ENCODE measurements around the gene FEN1.

FEN1 gene

GRCh38 chr11:61775606-61776554 is 16.8 kb upstream of the FEN1 start:
- no peak for DNase-seq (ENCODE audit: low read depth in 1 of 2, low spot score in 1 of 2)

GRCh38 chr11:61776561-61777075 is 16.1 kb upstream of the FEN1 start:
- DNase-seq (ENCODE audit: low read depth in 1 of 2, low spot score in 1 of 2): peak in 1 of 2 donors; percentile 44

DNA sequence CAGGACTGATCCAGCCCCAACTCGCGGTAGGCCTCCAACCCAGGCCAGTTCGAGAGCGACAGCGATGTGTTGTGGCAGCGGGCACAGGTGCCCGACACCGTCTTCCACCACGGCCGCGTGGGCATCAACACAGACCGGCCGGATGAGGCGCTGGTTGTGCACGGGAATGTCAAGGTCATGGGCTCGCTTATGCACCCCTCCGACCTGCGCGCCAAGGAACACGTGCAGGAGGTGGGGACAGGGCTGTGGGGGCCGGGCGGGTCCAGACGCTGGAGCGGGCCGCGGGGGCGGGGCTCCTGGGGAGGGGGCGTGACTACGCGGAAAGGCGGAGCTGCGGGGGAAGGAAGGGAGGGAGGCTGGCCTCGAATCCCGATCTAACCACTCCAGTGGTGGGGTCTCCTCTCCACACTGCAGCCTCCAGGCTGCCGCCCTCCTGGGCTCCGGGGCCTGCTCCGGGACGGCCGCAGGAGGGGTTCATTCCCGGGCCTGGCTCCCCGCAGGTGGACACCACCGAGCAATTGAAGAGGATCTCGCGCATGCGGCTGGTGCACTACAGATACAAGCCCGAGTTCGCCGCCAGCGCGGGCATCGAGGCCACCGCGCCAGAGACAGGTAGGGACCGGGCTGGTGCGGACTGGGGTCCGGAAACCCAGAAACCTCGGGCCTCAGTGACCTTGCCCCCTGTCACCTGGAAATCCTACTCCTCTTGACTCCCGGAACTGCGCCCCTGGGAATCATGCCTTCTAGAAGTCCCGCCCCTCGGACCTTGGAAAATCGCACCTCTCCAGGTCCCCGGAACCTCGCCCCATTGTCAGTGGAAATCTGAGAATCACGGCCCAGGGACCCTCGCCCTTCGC is 15.2 kb upstream of the FEN1 start:
- peak; percentile 38 to 60 for DNase-seq (ENCODE audit: low read depth in 1 of 2, low spot score in 1 of 2)

DNA sequence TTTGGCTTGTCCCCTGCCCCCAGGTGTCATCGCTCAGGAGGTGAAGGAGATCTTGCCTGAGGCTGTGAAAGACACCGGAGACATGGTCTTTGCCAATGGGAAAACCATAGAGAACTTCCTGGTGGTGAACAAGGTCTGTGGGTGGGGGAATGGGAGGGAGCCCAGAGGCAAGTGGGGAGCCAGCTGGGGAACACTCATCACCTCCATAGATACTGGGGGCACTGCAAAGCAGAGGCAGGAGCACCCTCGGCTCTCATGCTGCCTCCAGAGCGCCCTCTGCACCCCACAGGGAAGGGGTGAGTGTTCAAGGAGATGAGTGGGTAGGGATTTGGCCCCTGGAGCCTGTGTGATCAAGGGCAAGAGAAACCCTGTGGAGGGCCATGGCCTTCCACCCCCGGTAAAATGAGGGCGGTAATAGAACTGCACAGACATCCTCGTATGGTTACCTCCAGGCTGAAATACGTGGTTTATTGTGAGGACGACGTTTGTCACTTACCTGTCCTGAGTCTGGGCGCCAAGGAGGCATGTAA is 14.3 kb upstream of the FEN1 start:
- no peak for DNase-seq (ENCODE audit: low read depth in 1 of 2, low spot score in 1 of 2)

- DNase-seq (ENCODE audit: low read depth in 1 of 2, low spot score in 1 of 2): no peak
Observed at GRCh38 chr11:61778920-61779650, 13.6 kb upstream of the FEN1 start.

DNA sequence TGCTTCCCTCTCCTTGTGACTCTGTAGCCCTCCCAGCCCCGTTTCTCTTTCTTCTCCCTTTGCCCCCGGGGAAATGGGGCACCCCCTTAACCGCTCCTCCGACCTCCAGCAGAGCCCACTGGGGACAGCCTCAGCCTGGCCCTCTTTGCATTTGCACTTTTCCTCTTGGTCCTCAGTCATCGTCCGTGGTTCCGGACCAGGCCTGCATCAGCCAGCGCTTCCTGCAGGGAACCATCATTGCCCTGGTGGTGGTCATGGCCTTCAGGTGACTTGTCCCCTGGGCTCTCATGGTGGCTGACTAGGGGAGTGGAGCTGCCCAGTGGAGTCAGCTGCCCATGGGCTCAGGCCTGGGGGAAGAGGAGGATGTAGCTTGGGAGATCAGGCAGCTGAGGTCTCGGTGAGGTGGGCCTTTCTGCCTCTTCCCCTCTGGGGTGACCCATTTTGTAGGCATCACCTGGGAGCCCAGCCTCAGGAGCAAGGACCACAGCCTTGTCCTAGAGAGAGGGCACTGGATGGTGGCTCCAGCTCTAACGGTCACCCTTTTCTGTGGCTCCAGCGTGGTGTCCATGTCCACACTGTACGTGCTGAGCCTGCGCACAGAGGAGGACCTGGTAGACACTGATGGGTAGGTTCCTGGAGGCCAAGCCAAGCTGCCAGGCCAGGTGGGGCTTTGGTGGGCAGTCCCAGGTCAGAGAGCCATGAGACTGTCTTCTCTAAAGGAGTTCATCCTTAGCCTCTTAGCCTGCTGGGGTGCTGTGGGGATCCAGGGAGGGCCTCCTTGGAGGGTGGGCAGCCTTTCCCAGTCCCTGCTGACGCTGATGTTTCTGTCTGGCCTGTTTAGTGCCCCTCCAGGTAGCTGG is 12.8 kb upstream of the FEN1 start:
- DNase-seq (ENCODE audit: low read depth in 1 of 2, low spot score in 1 of 2): no peak

GRCh38 chr11:61780581-61781162 is 12.0 kb upstream of the FEN1 start:
- DNase-seq (ENCODE audit: low read depth in 1 of 2, low spot score in 1 of 2): no peak

DNA sequence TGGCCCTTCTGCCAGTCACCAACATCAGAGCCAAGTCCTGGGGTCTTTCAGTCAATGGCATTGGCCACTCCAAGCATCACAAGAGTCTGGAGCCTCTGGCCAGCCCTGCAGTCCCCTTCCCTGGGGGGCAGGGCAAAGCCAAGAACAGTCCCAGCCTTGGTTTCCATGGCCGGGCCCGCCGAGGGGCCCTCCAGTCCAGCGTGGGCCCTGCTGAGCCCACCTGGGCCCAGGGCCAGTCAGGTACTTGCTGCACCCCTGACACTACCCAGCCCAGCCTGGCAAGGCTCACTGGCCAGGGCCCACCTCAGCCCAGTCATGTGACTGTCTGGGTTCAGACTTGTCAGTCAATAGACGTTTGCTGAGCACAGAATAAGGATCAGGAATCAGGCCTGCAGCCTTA is 11.1 kb upstream of the FEN1 start:
- no peak for DNase-seq (ENCODE audit: low read depth in 1 of 2, low spot score in 1 of 2)

DNA sequence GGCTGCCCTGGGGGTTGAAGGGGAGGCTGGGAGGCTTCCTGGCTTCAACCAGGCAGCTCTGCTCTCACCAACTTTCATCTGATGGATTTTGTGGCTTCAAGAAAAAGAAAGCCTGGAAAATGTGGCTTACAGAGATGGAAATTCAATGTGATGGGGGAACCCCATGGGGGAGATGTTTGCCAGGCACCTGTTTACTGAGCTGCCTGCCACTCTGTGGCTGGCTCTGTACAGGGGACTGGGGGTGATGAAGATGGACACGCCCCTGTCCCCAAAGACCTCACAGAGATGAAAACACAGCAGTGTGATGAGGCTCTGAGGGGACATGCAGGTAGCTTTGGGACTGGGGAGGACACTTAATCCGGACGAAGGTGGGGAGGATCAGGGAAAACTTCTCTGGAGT is 10.4 kb upstream of the FEN1 start:
- DNase-seq (ENCODE audit: low read depth in 1 of 2, low spot score in 1 of 2): no peak

- DNase-seq (ENCODE audit: low read depth in 1 of 2, low spot score in 1 of 2): no peak
Observed at GRCh38 chr11:61782841-61783240, 9.9 kb upstream of the FEN1 start.

GRCh38 chr11:61783717-61784505 is 8.8 kb upstream of the FEN1 start:
- no peak for DNase-seq (ENCODE audit: low read depth in 1 of 2, low spot score in 1 of 2)

DNA sequence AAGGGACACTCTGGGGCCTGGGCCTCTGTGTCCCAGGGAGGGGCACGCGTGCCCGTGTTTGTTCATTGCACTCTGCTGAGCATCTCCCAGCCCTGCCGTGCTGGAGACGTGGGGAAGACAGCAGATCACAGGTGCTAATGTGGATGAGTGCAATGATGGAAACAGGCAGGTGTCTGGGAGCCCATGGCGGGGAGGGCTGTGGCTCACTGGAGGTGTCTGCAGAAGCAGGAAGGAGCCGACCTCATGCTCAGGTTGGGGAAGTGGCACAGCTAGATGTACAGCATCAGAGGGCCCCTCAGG is 8.3 kb upstream of the FEN1 start:
- no peak for DNase-seq (ENCODE audit: low read depth in 1 of 2, low spot score in 1 of 2)

- DNase-seq (ENCODE audit: low read depth in 1 of 2, low spot score in 1 of 2): no peak
Observed at GRCh38 chr11:61785837-61786402, 6.8 kb upstream of the FEN1 start.

DNA sequence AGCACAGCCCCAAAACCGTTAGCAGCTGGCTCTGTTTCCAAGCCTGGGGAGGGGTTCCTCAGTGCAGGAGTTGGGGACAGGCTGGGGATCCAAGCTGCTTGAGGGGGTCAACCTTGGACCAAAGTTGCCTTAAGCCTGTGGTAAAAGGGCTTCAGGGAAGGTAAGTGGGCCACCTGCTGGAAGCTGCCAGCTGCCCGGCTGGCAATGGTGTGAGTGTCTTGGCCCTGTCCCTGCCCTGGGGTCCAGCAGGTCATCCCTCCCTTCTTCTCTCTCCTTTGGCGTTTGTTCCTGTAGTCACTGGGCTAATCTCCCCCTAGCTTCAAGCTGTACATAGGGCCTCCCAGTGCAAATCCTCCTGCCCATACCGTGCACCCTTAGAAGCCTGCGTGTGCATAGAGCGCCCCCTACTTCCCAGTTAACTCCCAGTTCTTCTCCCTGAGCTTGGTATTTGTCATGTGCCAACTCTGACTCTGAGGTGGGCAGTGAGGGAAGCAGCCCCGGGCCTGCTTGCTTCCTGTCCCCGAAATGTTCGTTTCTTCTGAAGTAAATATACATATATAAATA is 4.7 kb upstream of the FEN1 start:
- no peak for DNase-seq (ENCODE audit: low read depth in 1 of 2, low spot score in 1 of 2)

DNA sequence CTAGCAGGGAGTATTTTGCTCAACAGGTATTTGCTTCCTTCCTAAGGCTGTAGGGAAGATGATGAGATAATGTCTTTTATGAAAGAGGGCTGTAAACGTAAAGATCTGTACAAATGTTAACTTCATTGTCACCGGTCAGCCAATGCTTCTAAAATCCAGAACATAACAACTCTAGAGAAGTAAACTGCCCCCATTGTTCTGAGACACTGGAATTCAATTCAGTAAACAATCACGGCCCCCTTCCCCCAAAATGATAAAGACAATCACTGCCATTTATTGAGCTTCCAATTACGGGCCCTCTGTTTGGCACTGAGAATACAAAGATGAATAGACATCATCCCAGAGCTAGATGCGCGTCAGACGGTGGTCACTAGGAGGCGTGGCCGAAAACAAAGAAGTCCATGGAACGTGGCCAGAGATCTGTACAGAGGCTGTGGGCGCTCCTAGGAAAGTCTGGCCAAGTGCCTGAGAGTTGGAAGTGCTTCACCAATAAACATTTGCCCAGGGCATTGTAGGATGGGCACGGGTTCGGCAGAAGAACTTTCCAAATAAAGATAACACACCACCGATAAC is 888 bp upstream of the FEN1 start:
- DNase-seq (ENCODE audit: low read depth in 1 of 2, low spot score in 1 of 2): no peak

GRCh38 chr11:61793083-61793828 is 545 bp downstream of the FEN1 start:
- no peak for DNase-seq (ENCODE audit: low read depth in 1 of 2, low spot score in 1 of 2)

DNA sequence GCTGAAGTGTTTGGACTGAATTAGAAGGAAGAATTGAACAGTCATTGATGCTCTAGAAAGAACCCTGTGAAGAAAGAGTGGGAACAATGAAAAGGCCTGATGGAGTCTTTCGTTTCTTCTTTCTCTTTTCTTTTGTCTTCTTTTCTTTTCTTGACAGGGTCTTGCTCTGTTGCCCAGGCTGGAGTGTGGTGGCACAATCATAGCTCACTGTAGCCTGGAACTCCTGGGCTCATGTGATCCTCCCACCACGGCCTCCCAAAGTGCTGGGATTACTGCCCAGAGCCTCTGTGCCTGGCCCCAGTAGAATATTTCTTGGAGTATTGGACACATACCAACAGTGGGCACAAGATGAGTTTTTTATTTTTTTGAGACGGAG is 1.1 kb downstream of the FEN1 start:
- DNase-seq (ENCODE audit: low read depth in 1 of 2, low spot score in 1 of 2): no peak

All from stimulated activated CD4-positive, alpha-beta T cell treated with anti-CD3 and anti-CD28 coated beads, Interleukin-15, amount 100 ng/mL, for 1 hour (primary cell).